ENCODE results near the gene PIH1D1.

- TF ChIP-seq POLR2AphosphoS5 (IDR thresholded peaks at IDR 0.05; ENCODE audit: low read depth, low read length) (no peak), TAF1 (IDR thresholded peaks at IDR 0.05; ENCODE audit: borderline replicate concordance, low read depth, low read length) (no peak), POLR2A (IDR thresholded peaks at IDR 0.05; ENCODE audit: low read depth, low read length) (no peak)
Observed at GRCh38 chr19:49491804-49492572, 40.4 kb upstream of the PIH1D1 start.
